HCT116 (cell line): Measurements from ENCODE around the gene LSS.

Source experiments
- CTCF ChIP-seq, 3 experiments: fragments of 200-600 bp in 1 of 3; sonication (generic) in 1 of 3; IDR thresholded peaks in 2 of 3; conservative IDR thresholded peaks in 1 of 3; 2 replicates each; pipeline ENCODE4 v1.5.1; 2012 to 2017; ENCODE audit warnings: low read depth in 2 of 3, low read length in 2 of 3, antibody characterized with exemption in 1 of 3, borderline replicate concordance in 1 of 3, control low read depth in 1 of 3, mild to moderate bottlenecking in 1 of 3, mixed read lengths in 1 of 3, mixed run types in 1 of 3, moderate library complexity in 1 of 3; ENCODE audit not compliant: insufficient read depth in 1 of 3
- EGR1 ChIP-seq: IDR thresholded peaks from 2 replicates; pipeline ENCODE4 v1.6.1; 2012; ENCODE audit warnings: low read depth
- ELF1 ChIP-seq: IDR thresholded peaks from 2 replicates; pipeline ENCODE4 v1.6.1; 2012; ENCODE audit warnings: low read depth, borderline replicate concordance
- EZH2 ChIP-seq: fragments of 200-600 bp; sonication (generic); IDR thresholded peaks from 2 replicates; pipeline ENCODE4 v1.6.1; 2017; ENCODE audit warnings: antibody characterized with exemption, mixed run types
- MAX ChIP-seq: IDR thresholded peaks from 2 replicates; pipeline ENCODE4 v1.6.1; 2012
- POLR2A ChIP-seq: IDR thresholded peaks from 2 replicates; pipeline ENCODE4 v1.7.0; 2011; ENCODE audit warnings: borderline replicate concordance; ENCODE audit not compliant: insufficient read depth, insufficient read length; ENCODE audit errors: extremely low read depth
- POLR2AphosphoS5 ChIP-seq: IDR thresholded peaks from 2 replicates; pipeline ENCODE4 v1.6.1; 2011; ENCODE audit warnings: mild to moderate bottlenecking, low read depth, low read length, moderate library complexity
- RAD21 ChIP-seq: IDR thresholded peaks from 2 replicates; pipeline ENCODE4 v1.6.1; 2012; ENCODE audit warnings: low read depth, mild to moderate bottlenecking
- SIN3A ChIP-seq: IDR thresholded peaks from 2 replicates; pipeline ENCODE4 v1.6.1; 2012; ENCODE audit warnings: low read depth
- SRF ChIP-seq: IDR thresholded peaks from 2 replicates; pipeline ENCODE4 v1.6.1; 2012; ENCODE audit warnings: low read depth
- YY1 ChIP-seq: IDR thresholded peaks from 2 replicates; pipeline ENCODE4 v1.6.1; 2011; ENCODE audit warnings: low read length, low read depth, moderate library complexity, mild to moderate bottlenecking; ENCODE audit not compliant: insufficient replicate concordance; ENCODE audit errors: extremely low read depth
- ZBTB33 ChIP-seq: IDR thresholded peaks from 2 replicates; pipeline ENCODE4 v1.6.1; 2011; ENCODE audit warnings: mild to moderate bottlenecking, low read length, moderate library complexity; ENCODE audit not compliant: insufficient replicate concordance; ENCODE audit errors: extremely low read depth
- ZFX ChIP-seq: fragments of 450-650 bp; IDR thresholded peaks from 2 replicates; pipeline ENCODE4 v1.6.1; 2017
- ZNF274 ChIP-seq: fragments of 200-500 bp; sonication (Bioruptor generic); IDR thresholded peaks from 2 replicates; pipeline ENCODE4 v1.6.1; 2014; ENCODE audit warnings: mild to moderate bottlenecking, low read depth, low read length, inconsistent platforms

GRCh38 chr21:46264690-46265144, 36.1 kb upstream of the LSS start:
- no peak for TF ChIP-seq POLR2AphosphoS5
- TF ChIP-seq CTCF (IDR thresholded peaks at IDR 0.05 in 2 of 3, conservative IDR thresholded peaks at IDR 0.05 in 1 of 3; ENCODE audit: borderline replicate concordance in 1 of 3, insufficient read depth in 1 of 3, low read depth in 2 of 3, low read length in 2 of 3) = no peak
- TF ChIP-seq EZH2 = no peak
- TF ChIP-seq RAD21 = no peak
- no peak for TF ChIP-seq ZBTB33
- TF ChIP-seq POLR2A = no peak
- TF ChIP-seq SIN3A = no peak
- no peak for TF ChIP-seq EGR1
- no peak for TF ChIP-seq SRF
- TF ChIP-seq YY1 = no peak
- TF ChIP-seq ELF1 = no peak
- no peak for TF ChIP-seq ZNF274
- TF ChIP-seq MAX = no peak
- no peak for TF ChIP-seq ZFX
